Measurements from ENCODE around the gene NCAN. TPM values are rescaled to one million over a fixed set of nuclear protein-coding genes. Genes with fewer than 3 reads are reported as not detected.

Gene NCAN
- total and polyA plus RNA-seq, 9 of the 15 experiments (the other 6 are each of a cell fraction or from before 2014, with no cell fraction given), result 0.04 TPM; not detected in 8

- TF ChIP-seq MGA (IDR thresholded peaks at IDR 0.05) (peak; percentile 88), BRCA1 (IDR thresholded peaks at IDR 0.05) (no peak), BRCA1 (CRISPR knock-in tag; IDR thresholded peaks at IDR 0.05) (no peak), XRCC5 (IDR thresholded peaks at IDR 0.05; ENCODE audit: low read depth, low read length) (0 out of 2 replicates have a peak, but pooled peaks have one; percentile 37), CREB1 (IDR thresholded peaks at IDR 0.05) (peak; percentile 66), CREB1 (CRISPR knock-in tag; IDR thresholded peaks at IDR 0.05) (no peak), RBM22 (IDR thresholded peaks at IDR 0.05; ENCODE audit: low read depth, low read length, poor library complexity, severe bottlenecking) (peak; percentile 37), TRIM24 (IDR thresholded peaks at IDR 0.05) (peak in 1 of 2 experiments; percentile 42; a peak in 1 of 4 replicates), ZZZ3 (IDR thresholded peaks at IDR 0.05) (no peak), JUN (IDR thresholded peaks at IDR 0.05; ENCODE audit: borderline replicate concordance, low read depth, low read length) (0 out of 2 replicates have a peak, but pooled peaks have one; percentile 10), JUN (CRISPR knock-in tag; IDR thresholded peaks at IDR 0.05; ENCODE audit: borderline replicate concordance) (no peak), SPI1 (IDR thresholded peaks at IDR 0.05; ENCODE audit: borderline replicate concordance, low read depth, low read length) (peak; percentile 60; the same call in 1 of the 2 replicates), GTF3C2 (IDR thresholded peaks at IDR 0.05; ENCODE audit: borderline replicate concordance, extremely low read depth, insufficient read length) (peak; percentile 71), SUPT5H (IDR thresholded peaks at IDR 0.05) (peak; percentile 59; the same call in 1 of the 2 replicates)
Measured at GRCh38 chr19:19203012-19203856, 8.5 kb upstream of the NCAN start, which contains the start of gene NR2C2AP (continued).

Data from K562 (cell line).